GM12872 (cell line): ENCODE results near the gene AKAP3.

ENCODE experiments used
- TF ChIP-seq, protein P1 (sequence below): IDR thresholded peaks from 3 replicates; pipeline ENCODE4 v1.5.1; 2011; ENCODE audit warnings: low read depth, mild to moderate bottlenecking, low read length, moderate library complexity; ENCODE audit not compliant: insufficient read depth

The AKAP3 gene

DNA sequence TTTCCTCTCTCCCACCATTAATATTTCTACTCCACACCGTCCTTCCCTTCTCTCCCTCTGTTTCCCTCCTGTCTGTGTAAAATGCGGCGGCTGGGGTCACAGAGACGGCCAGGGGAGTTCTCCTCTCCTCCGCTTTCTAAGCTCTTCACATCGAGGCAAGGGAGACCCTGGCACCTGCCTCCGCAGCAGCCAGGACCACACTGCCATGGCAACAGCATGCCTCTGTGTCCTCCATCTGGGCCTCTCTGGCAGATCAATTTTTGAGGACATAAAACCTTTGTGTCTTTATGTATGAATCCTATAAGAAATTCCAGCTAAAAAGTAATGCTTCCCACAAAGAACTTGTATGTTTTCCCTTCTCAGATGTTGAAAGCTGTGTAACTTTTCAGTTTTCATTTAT is 45.4 kb downstream of the AKAP3 start:
- TF ChIP-seq, protein P1, sequence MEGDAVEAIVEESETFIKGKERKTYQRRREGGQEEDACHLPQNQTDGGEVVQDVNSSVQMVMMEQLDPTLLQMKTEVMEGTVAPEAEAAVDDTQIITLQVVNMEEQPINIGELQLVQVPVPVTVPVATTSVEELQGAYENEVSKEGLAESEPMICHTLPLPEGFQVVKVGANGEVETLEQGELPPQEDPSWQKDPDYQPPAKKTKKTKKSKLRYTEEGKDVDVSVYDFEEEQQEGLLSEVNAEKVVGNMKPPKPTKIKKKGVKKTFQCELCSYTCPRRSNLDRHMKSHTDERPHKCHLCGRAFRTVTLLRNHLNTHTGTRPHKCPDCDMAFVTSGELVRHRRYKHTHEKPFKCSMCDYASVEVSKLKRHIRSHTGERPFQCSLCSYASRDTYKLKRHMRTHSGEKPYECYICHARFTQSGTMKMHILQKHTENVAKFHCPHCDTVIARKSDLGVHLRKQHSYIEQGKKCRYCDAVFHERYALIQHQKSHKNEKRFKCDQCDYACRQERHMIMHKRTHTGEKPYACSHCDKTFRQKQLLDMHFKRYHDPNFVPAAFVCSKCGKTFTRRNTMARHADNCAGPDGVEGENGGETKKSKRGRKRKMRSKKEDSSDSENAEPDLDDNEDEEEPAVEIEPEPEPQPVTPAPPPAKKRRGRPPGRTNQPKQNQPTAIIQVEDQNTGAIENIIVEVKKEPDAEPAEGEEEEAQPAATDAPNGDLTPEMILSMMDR, result no peak

DNA sequence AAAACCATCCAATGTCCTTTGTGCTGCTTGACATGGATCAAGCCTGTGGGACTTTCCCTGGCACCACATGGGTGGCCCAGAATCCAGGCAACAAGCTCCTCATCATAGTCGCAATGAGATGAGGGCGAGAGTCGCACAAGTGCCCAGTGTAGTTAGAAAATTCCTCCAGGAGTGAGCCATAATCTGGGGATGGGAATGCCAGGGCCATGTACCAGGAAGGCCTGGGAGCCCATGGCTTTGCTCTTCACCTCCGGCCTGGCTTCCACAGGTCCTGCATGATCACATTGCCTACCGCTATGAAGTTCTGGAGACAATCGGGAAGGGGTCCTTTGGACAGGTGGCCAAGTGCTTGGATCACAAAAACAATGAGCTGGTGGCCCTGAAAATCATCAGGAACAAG is 53.0 kb downstream of the AKAP3 start:
- TF ChIP-seq, protein P1, result no peak

DNA sequence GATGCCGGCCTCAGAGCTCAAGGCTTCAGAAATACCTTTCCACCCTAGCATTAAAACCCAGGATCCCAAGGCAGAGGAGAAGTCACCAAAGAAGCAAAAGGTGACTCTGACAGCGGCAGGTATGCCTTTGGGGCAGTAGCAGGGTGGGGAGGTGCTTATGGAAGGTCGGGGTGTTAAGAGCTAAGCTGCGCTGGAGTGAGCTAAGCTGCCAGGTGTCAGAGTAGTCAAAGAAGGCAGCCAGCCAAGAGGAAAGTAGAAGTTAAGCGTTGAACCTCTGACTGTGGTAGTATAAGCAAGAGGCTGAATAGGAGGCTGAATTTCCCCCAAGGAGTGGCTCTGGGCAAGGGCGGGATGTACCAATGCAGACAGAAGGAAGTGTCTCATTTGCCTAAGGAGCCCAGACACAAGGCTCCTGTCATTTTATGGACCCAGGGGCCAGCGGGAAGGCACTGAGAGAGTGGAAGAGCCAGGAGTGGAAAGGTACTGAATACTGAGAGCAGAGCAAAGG is 57.6 kb downstream of the AKAP3 start:
- TF ChIP-seq, protein P1, result no peak

DNA sequence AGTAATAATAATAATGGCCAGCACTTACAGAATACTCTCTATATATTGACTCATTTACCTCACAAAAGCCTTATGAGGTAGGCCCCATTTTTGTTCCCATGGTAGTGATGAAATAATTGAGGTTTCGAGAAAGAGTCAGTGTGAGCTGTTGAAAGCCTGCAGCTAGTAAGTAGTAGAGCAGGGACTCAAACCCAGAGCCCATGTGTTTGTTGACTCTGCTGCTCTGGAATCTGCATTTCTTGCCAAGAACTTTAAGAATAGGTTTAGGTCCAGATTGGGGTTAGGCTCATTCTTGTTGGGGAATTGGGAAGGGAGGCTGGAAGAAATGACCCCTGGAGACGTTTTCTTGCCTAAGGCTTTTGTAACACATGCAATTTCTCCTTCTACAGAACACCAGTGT is 58.9 kb downstream of the AKAP3 start:
- TF ChIP-seq, protein P1, result no peak

DNA sequence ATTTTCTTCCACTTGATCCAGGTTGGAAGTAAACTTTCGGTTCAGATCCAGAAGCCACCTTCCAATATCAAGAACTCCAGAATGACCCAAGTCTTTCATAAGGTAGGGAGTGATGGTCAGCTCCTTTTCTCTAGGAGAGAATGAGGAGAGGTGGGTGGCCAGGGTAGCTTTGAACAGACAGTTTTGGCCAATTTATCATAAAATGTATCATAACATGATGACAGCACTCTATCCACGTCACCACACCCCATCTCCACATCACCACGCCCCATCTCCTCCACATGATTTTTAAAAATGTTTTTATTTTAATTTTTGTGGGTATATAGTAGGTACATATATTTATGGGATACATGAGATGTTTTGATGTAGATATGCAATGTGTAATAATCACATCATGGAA is 59.9 kb downstream of the AKAP3 start:
- TF ChIP-seq, protein P1, result no peak

DNA sequence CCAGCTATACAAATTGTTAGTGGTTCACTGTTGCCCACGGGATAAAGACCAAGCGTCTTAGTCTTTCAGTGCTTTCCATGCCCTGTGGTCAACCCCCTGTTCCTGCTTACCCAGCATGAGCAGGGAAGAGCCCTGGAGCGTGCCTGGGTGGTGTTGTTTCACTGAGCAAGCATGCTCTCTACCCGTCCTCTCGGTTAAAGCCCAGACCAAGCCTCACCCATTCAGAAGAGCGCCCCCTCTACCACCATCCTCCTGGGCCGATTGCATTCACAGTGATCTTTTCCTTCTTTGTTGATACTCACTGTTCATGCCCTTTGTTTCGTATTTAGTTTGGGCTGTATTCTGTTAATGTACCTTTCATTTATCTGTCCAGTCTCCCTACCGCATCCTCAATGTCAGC is 61.7 kb downstream of the AKAP3 start:
- TF ChIP-seq, protein P1, result no peak

DNA sequence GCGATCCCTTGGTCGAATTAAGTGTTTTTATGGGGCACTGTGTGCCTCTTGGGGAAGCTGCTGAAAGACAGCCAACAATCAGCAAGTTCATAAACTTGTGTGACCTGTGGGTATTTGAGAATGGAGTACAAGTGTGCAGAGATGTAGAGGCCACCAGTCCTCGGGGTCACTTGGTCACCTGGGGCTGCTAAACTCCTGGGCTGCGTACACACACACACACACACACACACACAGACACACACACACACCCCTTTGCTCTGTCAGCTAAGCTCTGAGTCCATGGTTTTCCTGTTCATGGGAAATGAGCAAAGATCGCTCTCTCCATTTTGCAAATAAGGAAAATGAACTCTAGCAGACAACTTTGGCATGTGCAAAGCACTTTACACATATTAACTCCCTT is 62.4 kb downstream of the AKAP3 start:
- TF ChIP-seq, protein P1, result no peak
